GM10266 (cell line): ENCODE data around the gene COL25A1.

Source experiments
- DNase-seq: peaks from one replicate; pipeline ENCODE4 v3.0.0; 2012; ENCODE audit errors: extremely low spot score
- CTCF ChIP-seq: IDR thresholded peaks from 2 replicates; pipeline ENCODE4 v1.5.1; 2012; ENCODE audit warnings: mild to moderate bottlenecking, low read depth; ENCODE audit not compliant: control insufficient read depth, insufficient read depth; ENCODE audit errors: missing control alignments

Gene COL25A1

GRCh38 chr4:108890484-108890881, 412.0 kb downstream of the COL25A1 start:
- TF ChIP-seq CTCF: no peak
- DNase-seq: no peak

- no peak for DNase-seq
- no peak for TF ChIP-seq CTCF
These were observed 412.6 kb downstream of the COL25A1 start for GRCh38 chr4:108889696-108890483.

GRCh38 chr4:108888769-108889168, 413.7 kb downstream of the COL25A1 start:
- DNase-seq: no peak
- TF ChIP-seq CTCF: no peak

- TF ChIP-seq CTCF: no peak
- no peak for DNase-seq
These were observed 415.4 kb downstream of the COL25A1 start for GRCh38 chr4:108887034-108887433.

GRCh38 chr4:108885211-108885610, 417.2 kb downstream of the COL25A1 start:
- no peak for TF ChIP-seq CTCF
- no peak for DNase-seq

GRCh38 chr4:108884596-108884995, 417.9 kb downstream of the COL25A1 start:
- TF ChIP-seq CTCF: no peak
- DNase-seq: no peak

GRCh38 chr4:108881986-108882385, 420.5 kb downstream of the COL25A1 start:
- TF ChIP-seq CTCF: no peak

More at GRCh38 chr4:108881986-108882385, 420.5 kb downstream of the COL25A1 start:
- no peak for DNase-seq
